H9 (cell line): ENCODE measurements around the gene UGT1A5. TPM values are rescaled to one million over a fixed set of nuclear protein-coding genes. Genes with fewer than 3 reads are reported as not detected.

Source experiments
- DNase-seq: peaks from one replicate; pipeline ENCODE4 v3.0.0-alpha.2; 2017
- H2AFZ ChIP-seq: one replicate; pipeline ENCODE4 v1.6.1; 2013; ENCODE audit warnings: mild to moderate bottlenecking, low read length, control low read depth, moderate library complexity
- H2AK5ac ChIP-seq: 2 replicates; pipeline ENCODE4 v1.6.1; 2013; ENCODE audit warnings: low read length, control low read depth, mixed read lengths; ENCODE audit not compliant: insufficient read length
- H2BK120ac ChIP-seq: one replicate; pipeline ENCODE4 v1.6.1; 2013; ENCODE audit warnings: low read depth, mild to moderate bottlenecking, low read length, control low read depth, inconsistent platforms; ENCODE audit not compliant: poor library complexity, severe bottlenecking
- H2BK12ac ChIP-seq: 2 replicates; pipeline ENCODE4 v1.6.1; 2013; ENCODE audit warnings: low read length, control low read depth, mixed read lengths, low read depth; ENCODE audit not compliant: insufficient read length
- H2BK15ac ChIP-seq: 2 replicates; pipeline ENCODE4 v1.6.1; 2013; ENCODE audit warnings: low read depth, low read length, control low read depth
- H2BK20ac ChIP-seq: one replicate; pipeline ENCODE4 v1.6.1; 2013; ENCODE audit warnings: low read depth, mild to moderate bottlenecking, low read length, control low read depth, inconsistent platforms; ENCODE audit not compliant: poor library complexity, severe bottlenecking
- H2BK5ac ChIP-seq: 2 replicates; pipeline ENCODE4 v1.6.1; 2013; ENCODE audit warnings: low read length, control low read depth, mixed read lengths; ENCODE audit not compliant: insufficient read length
- H3K14ac ChIP-seq: 2 replicates; pipeline ENCODE4 v1.6.1; 2013; ENCODE audit warnings: low read length, control low read depth; ENCODE audit not compliant: insufficient read depth
- H3K18ac ChIP-seq: 2 replicates; pipeline ENCODE4 v1.6.1; 2013; ENCODE audit warnings: low read depth, mild to moderate bottlenecking, mixed read lengths, low read length, control low read depth; ENCODE audit not compliant: insufficient read length
- H3K23ac ChIP-seq: 2 replicates; pipeline ENCODE4 v1.6.1; 2013; ENCODE audit warnings: low read length, control low read depth, mixed read lengths, low read depth; ENCODE audit not compliant: insufficient read length
- H3K23me2 ChIP-seq: 2 replicates; pipeline ENCODE4 v1.6.1; 2013; ENCODE audit warnings: low read depth, mild to moderate bottlenecking, mixed read lengths, low read length, control low read depth; ENCODE audit not compliant: insufficient read length, poor library complexity, severe bottlenecking
- H3K27ac ChIP-seq: 2 replicates; pipeline ENCODE4 v1.5.1; 2013; ENCODE audit warnings: low read length, control low read depth, mixed read lengths, low read depth; ENCODE audit not compliant: insufficient read length
- H3K27me3 ChIP-seq: 2 replicates; pipeline ENCODE4 v1.6.1; 2013; ENCODE audit warnings: low read length, control low read depth, inconsistent platforms; ENCODE audit not compliant: insufficient read depth
- H3K4ac ChIP-seq: 2 replicates; pipeline ENCODE4 v1.6.1; 2013; ENCODE audit warnings: low read depth, mild to moderate bottlenecking, control low read depth, inconsistent platforms, low read length, moderate library complexity
- H3K4me1 ChIP-seq: 2 replicates; pipeline ENCODE4 v1.6.1; 2013; ENCODE audit warnings: low read length, control low read depth, inconsistent platforms; ENCODE audit not compliant: insufficient read depth
- H3K4me2 ChIP-seq: 2 replicates; pipeline ENCODE4 v1.6.1; 2013; ENCODE audit warnings: low read length, control low read depth, mixed read lengths; ENCODE audit not compliant: insufficient read length, insufficient read depth
- H3K56ac ChIP-seq: 2 replicates; pipeline ENCODE4 v1.6.1; 2013; ENCODE audit warnings: low read depth, mild to moderate bottlenecking, mixed read lengths, low read length, control low read depth; ENCODE audit not compliant: insufficient read length
- H3K79me1 ChIP-seq: 2 replicates; pipeline ENCODE4 v1.6.1; 2013; ENCODE audit warnings: low read depth, mild to moderate bottlenecking, moderate library complexity, low read length, control low read depth, inconsistent platforms; ENCODE audit not compliant: insufficient read depth, poor library complexity, severe bottlenecking
- H3K79me2 ChIP-seq: 2 replicates; pipeline ENCODE4 v1.6.1; 2013; ENCODE audit warnings: low read length, control low read depth, inconsistent platforms; ENCODE audit not compliant: insufficient read depth
- H3K9ac ChIP-seq: 2 replicates; pipeline ENCODE4 v1.6.1; 2013; ENCODE audit warnings: low read length, control low read depth, mixed read lengths; ENCODE audit not compliant: insufficient read length; ENCODE audit errors: extremely low read depth
- H3K9me3 ChIP-seq: one replicate; pipeline ENCODE4 v1.6.1; 2013; ENCODE audit warnings: low read depth, low read length, inconsistent platforms; ENCODE audit not compliant: control insufficient read depth
- H3T11ph ChIP-seq: one replicate; pipeline ENCODE4 v1.6.1; 2013; ENCODE audit warnings: mild to moderate bottlenecking, low read length, control low read depth, inconsistent platforms
- H4K20me1 ChIP-seq: one replicate; pipeline ENCODE4 v1.6.1; 2013; ENCODE audit not compliant: control insufficient read depth, insufficient read length, insufficient read depth
- H4K5ac ChIP-seq: 2 replicates; pipeline ENCODE4 v1.6.1; 2013; ENCODE audit warnings: low read depth, mild to moderate bottlenecking, mixed read lengths, low read length, control low read depth; ENCODE audit not compliant: insufficient read length
- H4K8ac ChIP-seq: replicated peaks from 2 replicates; pipeline ENCODE4 v1.6.1; 2013; ENCODE audit warnings: low read length, control low read depth, mixed read lengths, low read depth; ENCODE audit not compliant: insufficient read length
- H4K91ac ChIP-seq: 2 replicates; pipeline ENCODE4 v1.6.1; 2013; ENCODE audit warnings: low read depth, mild to moderate bottlenecking, moderate library complexity, mixed read lengths, low read length, control low read depth; ENCODE audit not compliant: insufficient read length
- H3K27ac Mint-ChIP-seq, 3 experiments: 2 replicates in 2 of 3; 3 replicates in 1 of 3; pipeline ENCODE4 v1.8.0; 2020 to 2021; ENCODE audit warnings: mixed read lengths in 3 of 3, mild to moderate bottlenecking in 1 of 3, moderate library complexity in 1 of 3
- H3K27me3 Mint-ChIP-seq: 2 replicates; pipeline ENCODE4 v1.8.0; 2021; ENCODE audit warnings: low read depth, mild to moderate bottlenecking, moderate library complexity, mixed read lengths
- H3K36me3 Mint-ChIP-seq, 3 experiments: 2 replicates in 2 of 3; 3 replicates in 1 of 3; pipeline ENCODE4 v1.8.0; 2020 to 2021; ENCODE audit warnings: low read depth in 3 of 3, mixed read lengths in 3 of 3; ENCODE audit not compliant: insufficient read depth in 1 of 3
- H3K4me1 Mint-ChIP-seq, 2 experiments: 2 replicates each; pipeline ENCODE4 v1.8.0; 2020; ENCODE audit warnings: mixed read lengths in 2 of 2
- H3K4me3 Mint-ChIP-seq, 2 experiments: 2 replicates in 1 of 2; 3 replicates in 1 of 2; pipeline ENCODE4 v1.8.0; 2020 to 2021; ENCODE audit warnings: mild to moderate bottlenecking in 2 of 2, mixed read lengths in 2 of 2, moderate library complexity in 1 of 2
- H3K9me3 Mint-ChIP-seq, 2 experiments: 2 replicates in 1 of 2; 3 replicates in 1 of 2; pipeline ENCODE4 v1.8.0; 2020; ENCODE audit warnings: mild to moderate bottlenecking in 2 of 2, mixed read lengths in 2 of 2, moderate library complexity in 1 of 2
- CTCF ChIP-seq: fragments of 200-600 bp; sonication (generic); conservative IDR thresholded peaks from 3 replicates; pipeline ENCODE4 v1.8.0; 2021; ENCODE audit warnings: antibody characterized with exemption, mild to moderate bottlenecking
- WGBS: extraction: QIAGEN DNeasy Blood & Tissue Kit; methylation state at CpG from one replicate; pipeline ENCODE4 v1.1.7; 2013; ENCODE audit warnings: missing lambda C conversion rate, low lambda C conversion rate, mixed read lengths; ENCODE audit not compliant: insufficient read length; ENCODE audit errors: extremely low coverage; 5-methylcytosine and 5-hydroxymethylcytosine counted together
- total RNA-seq: library from RNA; stranded (reverse); gene quantifications from 2 replicates; pipeline ENCODE4 v1.2.1, GENCODE V29; 2021

UGT1A5 gene
- total RNA-seq, 1 experiment from 2014 or later: not detected

- Histone ChIP-seq H3K4me1 (no peaks in the 10 kb centered on the region), H3K27me3 (no peaks in the 10 kb centered on the region), H2BK120ac (no peak overlapping the region), H3K18ac (no peak overlapping the region), H2BK5ac (no peak overlapping the region), H3K23ac (no peak overlapping the region), H2BK12ac (no peak overlapping the region), H3K4me2 (no peak overlapping the region), H2AK5ac (no peak overlapping the region), H3K9ac (no peak overlapping the region), H4K5ac (no peak overlapping the region), H4K20me1 (no peaks in the 10 kb centered on the region), H4K8ac (no peak overlapping the region), H2AFZ (no peak overlapping the region), H3K23me2 (no peaks in the 10 kb centered on the region), H3K56ac (no peak overlapping the region), H2BK20ac (no peak overlapping the region), H2BK15ac (no peak overlapping the region), H3K79me1 (no peaks in the 10 kb centered on the region), H4K91ac (no peak overlapping the region), H3K4ac (no peak overlapping the region), H3K14ac (no peak overlapping the region), H3K79me2 (no peaks in the 10 kb centered on the region), H3T11ph (no peak overlapping the region), H3K9me3 (no peaks in the 10 kb centered on the region), H3K27ac (no peak overlapping the region)
- Mint-ChIP-seq H3K4me3 (no peak overlapping the region), H3K27ac (no peak overlapping the region), H3K27me3 (peaks cover 12% of the 10 kb centered on the region), H3K9me3 (peaks cover 14 to 18% of the 10 kb centered on the region in 2 experiments), H3K4me1 (peaks cover 2 to 4% of the 10 kb centered on the region in 2 experiments; a peak in 3 of 4 replicates), H3K36me3 (peaks cover 0 to 5% (median 4%) of the 10 kb centered on the region in 3 experiments; a peak in 2 of 7 replicates)
- TF ChIP-seq CTCF: no peak
- no peak for DNase-seq
- WGBS: no CpG with 5 or more reads among the region's 5 CpGs
Measured at GRCh38 chr2:233799716-233800115, 87.0 kb downstream of the UGT1A5 start.
